HepG2 (cell line): Measurements from ENCODE around the gene EEFSEC.

Experiments used
- CENPT ChIP-seq: sonication (generic); formaldehyde crosslinking; IDR thresholded peaks from 2 replicates; pipeline ENCODE4 v1.8.0; 2022; ENCODE audit warnings: low read depth, mild to moderate bottlenecking, moderate library complexity, missing genetic modification reagents
- ZNF605 ChIP-seq: sonication (generic); formaldehyde crosslinking; IDR thresholded peaks from 2 replicates; pipeline ENCODE4 v1.8.0; 2022; ENCODE audit warnings: mild to moderate bottlenecking, missing genetic modification reagents
- TF ChIP-seq, protein P1 (sequence below): sonication (generic); formaldehyde crosslinking; IDR thresholded peaks from 2 replicates; pipeline ENCODE4 v1.4.0; 2020; ENCODE audit warnings: missing genetic modification reagents

GRCh38 chr3:128263118-128263517 is 109.8 kb downstream of the EEFSEC start:
- no peak for TF ChIP-seq CENPT (CRISPR knock-in tag)
- TF ChIP-seq, protein P1, sequence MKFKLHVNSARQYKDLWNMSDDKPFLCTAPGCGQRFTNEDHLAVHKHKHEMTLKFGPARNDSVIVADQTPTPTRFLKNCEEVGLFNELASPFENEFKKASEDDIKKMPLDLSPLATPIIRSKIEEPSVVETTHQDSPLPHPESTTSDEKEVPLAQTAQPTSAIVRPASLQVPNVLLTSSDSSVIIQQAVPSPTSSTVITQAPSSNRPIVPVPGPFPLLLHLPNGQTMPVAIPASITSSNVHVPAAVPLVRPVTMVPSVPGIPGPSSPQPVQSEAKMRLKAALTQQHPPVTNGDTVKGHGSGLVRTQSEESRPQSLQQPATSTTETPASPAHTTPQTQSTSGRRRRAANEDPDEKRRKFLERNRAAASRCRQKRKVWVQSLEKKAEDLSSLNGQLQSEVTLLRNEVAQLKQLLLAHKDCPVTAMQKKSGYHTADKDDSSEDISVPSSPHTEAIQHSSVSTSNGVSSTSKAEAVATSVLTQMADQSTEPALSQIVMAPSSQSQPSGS (CRISPR knock-in tag), result no peak
- TF ChIP-seq ZNF605 (CRISPR knock-in tag), result no peak
